Lung (tissue), 12 donors: Measurements from ENCODE around the gene AUTS2. TPM values are rescaled to one million over a fixed set of nuclear protein-coding genes. Genes with fewer than 3 reads are reported as not detected.

Experiments used
- ATAC-seq: fragments of 200-7000 bp; cut with Tn5 transposase; one replicate; pipeline ENCODE4 v1.9.1; 2020; ENCODE audit warnings: moderate number of reproducible peaks; ENCODE audit not compliant: insufficient read depth, low FRiP score
- DNase-seq, 3 donors: peaks; one replicate each; pipeline ENCODE4 v3.0.0-alpha.2; 2013 to 2017
- H3K27ac ChIP-seq, 2 donors: one replicate each; pipeline ENCODE4 v1.5.1; 2013; ENCODE audit warnings: mild to moderate bottlenecking in 2 of 2, moderate library complexity in 2 of 2, control low read depth in 1 of 2, inconsistent platforms in 1 of 2, low read depth in 1 of 2, low read length in 1 of 2
- H3K27me3 ChIP-seq, 3 donors: one replicate each; pipeline ENCODE4 v1.5.1; 2013; ENCODE audit warnings: low read length in 2 of 3; ENCODE audit not compliant: control insufficient read depth in 3 of 3, insufficient read depth in 3 of 3
- H3K36me3 ChIP-seq, 4 donors: one replicate each; pipeline ENCODE4 v1.5.1; 2013; ENCODE audit warnings: low read length in 4 of 4, mild to moderate bottlenecking in 1 of 4, moderate library complexity in 1 of 4; ENCODE audit not compliant: control insufficient read depth in 4 of 4, insufficient read depth in 4 of 4
- H3K4me1 ChIP-seq, 5 donors: one replicate each; pipeline ENCODE4 v1.5.1; 2013; ENCODE audit warnings: low read length in 5 of 5, mild to moderate bottlenecking in 2 of 5, moderate library complexity in 1 of 5; ENCODE audit not compliant: control insufficient read depth in 5 of 5, insufficient read depth in 5 of 5
- H3K4me3 ChIP-seq: one replicate; pipeline ENCODE4 v1.5.1; 2013; ENCODE audit warnings: mild to moderate bottlenecking, control low read depth, moderate library complexity
- H3K9ac ChIP-seq, 2 donors: one replicate each; pipeline ENCODE4 v1.5.1; 2013; ENCODE audit warnings: low read length in 2 of 2, control low read depth in 1 of 2; ENCODE audit not compliant: insufficient read depth in 1 of 2
- H3K9me3 ChIP-seq, 4 donors: one replicate each; pipeline ENCODE4 v1.5.1; 2013; ENCODE audit warnings: low read length in 3 of 4, mild to moderate bottlenecking in 1 of 4, moderate library complexity in 1 of 4; ENCODE audit not compliant: control insufficient read depth in 4 of 4, insufficient read depth in 3 of 4
- CTCF ChIP-seq: IDR thresholded peaks from 2 replicates; pipeline ENCODE4 v1.5.1; 2012; ENCODE audit warnings: mild to moderate bottlenecking; ENCODE audit errors: control extremely low read depth, extremely low read depth
- WGBS, 2 donors: extraction: QIAGEN DNeasy Blood & Tissue Kit; methylation state at CpG; one replicate each; pipeline ENCODE4 v1.1.7; 2013; 5-methylcytosine and 5-hydroxymethylcytosine counted together
- polyA plus RNA-seq, 2 donors: library from polyadenylated mRNA; stranded (reverse); fragments of 200-250 nt; gene quantifications; one replicate each; pipeline ENCODE4 v1.2.1, GENCODE V29; 2013
- total RNA-seq, 2 donors: library from RNA; depleted of rRNA in 1 of 2; stranded (reverse); fragments of >200 nt in 1 of 2; gene quantifications; one replicate each; pipeline ENCODE4 v1.2.1, GENCODE V29; 2014 to 2021
- donor health status: control.
- donor health status: control.
- donor health status: Bipolar disorder and iron deficiency.
- donor health status: healthy.
- donor health status: DM: yes; HTN: yes; CAD: no.

AUTS2 gene
- total and polyA plus RNA-seq, 4 donors: 11.8 to 115 (median 40.6) TPM

- Histone ChIP-seq H3K9me3 (no peaks in the 10 kb centered on the region), H3K4me1 (peaks cover 0 to 11% (median 5%) of the 10 kb centered on the region in 5 donors), H3K27ac (no peak overlapping the region), H3K27me3 (no peaks in the 10 kb centered on the region), H3K36me3 (no peaks in the 10 kb centered on the region), H3K4me3 (no peak overlapping the region), H3K9ac (no peak overlapping the region)
- TF ChIP-seq CTCF: no peak
- DNase-seq (no peak), ATAC-seq (no peak)
- 86 to 87% methylated on average over 6 of the region's 6 CpGs for WGBS, 2 donors
Observed at GRCh38 chr7:69568266-69568665, 30.0 kb upstream of the AUTS2 start.

GRCh38 chr7:69575651-69576050 lies 22.6 kb upstream of the AUTS2 start:
- Histone ChIP-seq H3K9ac (no peak overlapping the region), H3K9me3 (no peaks in the 10 kb centered on the region), H3K4me1 (no peaks in the 10 kb centered on the region), H3K27ac (no peak overlapping the region), H3K36me3 (no peaks in the 10 kb centered on the region), H3K4me3 (no peak overlapping the region), H3K27me3 (no peaks in the 10 kb centered on the region)
- DNase-seq (no peak), ATAC-seq (no peak)
- TF ChIP-seq CTCF: no peak
- WGBS, 2 donors: 84 to 87% methylated on average over 4 of the region's 4 CpGs

GRCh38 chr7:69577221-69577620 lies 21.1 kb upstream of the AUTS2 start:
- H3K27me3 ChIP-seq: no peaks in the 10 kb centered on the region
- no peak for ATAC-seq

More at GRCh38 chr7:69577221-69577620, 21.1 kb upstream of the AUTS2 start:
- no peak for TF ChIP-seq CTCF
- no peak overlapping the region for H3K9ac ChIP-seq
- DNase-seq: peak in 2 of 3 donors; percentile 55 to 69
- no peaks in the 10 kb centered on the region for H3K9me3 ChIP-seq
- H3K27ac ChIP-seq: no peak overlapping the region
- no peak overlapping the region for H3K4me3 ChIP-seq
- H3K4me1 ChIP-seq: no peaks in the 10 kb centered on the region
- no peaks in the 10 kb centered on the region for H3K36me3 ChIP-seq
